ENCODE measurements around the gene MAMDC2. TPM values are rescaled to one million over a fixed set of nuclear protein-coding genes. Genes with fewer than 3 reads are reported as not detected.

MAMDC2 gene
- total and polyA plus RNA-seq, 12 donors, result 0.83 to 15.7 (median 5.0) TPM

DNA sequence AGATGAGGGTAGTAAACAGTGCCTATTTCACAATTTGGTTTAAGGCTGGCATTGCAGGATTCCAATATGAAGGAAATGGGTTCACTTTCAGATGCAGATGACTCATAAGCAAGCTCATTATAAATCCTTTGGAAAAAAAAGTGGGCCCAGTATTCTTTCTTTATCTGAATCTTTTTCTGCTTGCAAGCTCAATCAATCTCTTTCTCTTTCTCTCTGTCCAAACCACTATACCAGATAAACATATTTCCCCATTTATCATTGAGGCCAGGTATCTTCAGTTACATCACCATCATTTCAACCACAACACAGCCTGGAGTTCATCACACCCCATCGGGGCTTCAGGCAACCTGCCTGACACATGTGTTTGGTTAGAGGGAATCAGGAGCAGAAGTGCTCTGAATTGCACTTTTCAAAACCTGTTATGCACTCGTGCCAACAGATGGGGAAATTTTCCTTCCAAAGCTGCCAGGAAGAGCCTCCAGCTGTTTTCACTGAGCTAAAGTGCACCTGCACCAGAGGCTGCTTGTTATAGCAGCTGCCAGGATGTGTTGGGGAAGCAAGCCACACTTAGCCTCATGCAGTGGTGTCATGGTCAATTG is 30.0 kb upstream of the MAMDC2 start:
- no peak overlapping the region for H3K27ac ChIP-seq
- H3K4me1 ChIP-seq (replicated peaks in 1 of 2), result no peaks in the 10 kb centered on the region
- no peak for DNase-seq
- H3K36me3 ChIP-seq (replicated peaks in 1 of 2), result no peaks in the 10 kb centered on the region
- H3K4me3 ChIP-seq, result no peak overlapping the region
- H3K9me3 ChIP-seq (replicated peaks in 1 of 3), result no peaks in the 10 kb centered on the region
- TF ChIP-seq CTCF (IDR thresholded peaks at IDR 0.05), result no peak
- TF ChIP-seq POLR2A (IDR thresholded peaks at IDR 0.05), result no peak
- 41 to 46% (median 45%) methylated on average over 2 of the region's 2 CpGs for WGBS, 4 donors
- no peaks in the 10 kb centered on the region for H3K27me3 ChIP-seq
- intact Hi-C loops (cut with DNase I), result no loop called here

GRCh38 chr9:70015099-70015498 is 28.5 kb upstream of the MAMDC2 start:
- no peak for DNase-seq
- TF ChIP-seq CTCF (IDR thresholded peaks at IDR 0.05) (no peak), POLR2A (IDR thresholded peaks at IDR 0.05) (no peak)
- H3K9me3 ChIP-seq (replicated peaks in 1 of 3), result no peaks in the 10 kb centered on the region
- H3K27me3 ChIP-seq, result no peaks in the 10 kb centered on the region
- no peaks in the 10 kb centered on the region for H3K4me1 ChIP-seq (replicated peaks in 1 of 2)
- whole genome bisulfite sequencing, 4 donors, result 73 to 85% (median 77%) methylated on average over 1 of the region's 1 CpG
- H3K4me3 ChIP-seq, result no peak overlapping the region
- no peak overlapping the region for H3K27ac ChIP-seq
- H3K36me3 ChIP-seq (replicated peaks in 1 of 2), result no peaks in the 10 kb centered on the region
- intact Hi-C loops (cut with DNase I), result no loop called here

DNA sequence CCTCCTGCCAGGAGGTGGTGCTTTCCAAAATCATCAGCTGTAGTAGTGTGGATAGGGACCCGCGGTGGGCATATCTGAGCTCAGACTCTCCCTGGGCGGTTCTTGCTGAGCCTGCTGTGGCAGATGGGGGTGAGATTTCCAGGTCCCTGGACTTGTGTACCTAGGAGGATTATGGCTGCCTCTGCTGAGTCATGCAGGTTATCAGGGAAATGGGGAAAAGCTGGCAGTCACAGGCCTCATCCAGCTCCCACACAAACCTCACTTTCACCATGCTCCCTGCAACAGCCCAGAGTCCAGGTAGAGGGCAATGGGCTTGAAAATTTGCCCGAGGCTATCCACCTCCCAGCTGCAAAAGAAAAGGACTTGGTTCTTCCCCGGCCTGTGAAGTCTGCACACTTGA is 23.4 kb upstream of the MAMDC2 start:
- Histone ChIP-seq H3K36me3 (replicated peaks in 1 of 2) (no peaks in the 10 kb centered on the region), H3K27ac (no peak overlapping the region), H3K4me1 (replicated peaks in 1 of 2) (no peaks in the 10 kb centered on the region), H3K27me3 (no peaks in the 10 kb centered on the region), H3K9me3 (replicated peaks in 1 of 3) (no peaks in the 10 kb centered on the region), H3K4me3 (no peak overlapping the region)
- TF ChIP-seq POLR2A (IDR thresholded peaks at IDR 0.05) (no peak), CTCF (IDR thresholded peaks at IDR 0.05) (no peak)
- 83 to 98% (median 89%) methylated on average over 3 to 5 of the region's 5 CpGs for WGBS, 4 donors
- intact Hi-C loops (cut with DNase I), result no loop called here
- DNase-seq, result no peak

GRCh38 chr9:70020991-70021571 is 22.6 kb upstream of the MAMDC2 start:
- no peak overlapping the region for H3K27ac ChIP-seq
- H3K27me3 ChIP-seq, result no peaks in the 10 kb centered on the region
- WGBS, 4 donors, result 68 to 73% (median 71%) methylated on average over 5 of the region's 5 CpGs
- H3K36me3 ChIP-seq (replicated peaks in 1 of 2), result no peaks in the 10 kb centered on the region
- no peak for TF ChIP-seq CTCF (IDR thresholded peaks at IDR 0.05)
- H3K4me1 ChIP-seq (replicated peaks in 1 of 2), result no peaks in the 10 kb centered on the region
- H3K9me3 ChIP-seq (replicated peaks in 1 of 3), result no peaks in the 10 kb centered on the region
- H3K4me3 ChIP-seq, result no peak overlapping the region
- DNase-seq, result no peak
- intact Hi-C loops (cut with DNase I), result no loop called here

Measured in adrenal gland (tissue), 12 donors.